ENCODE measurements around the gene SPON1. TPM values are rescaled to one million over a fixed set of nuclear protein-coding genes. Genes with fewer than 3 reads are reported as not detected.

SPON1 gene
- total RNA-seq, 2 experiments from 2014 or later, result 2.1 to 2.2 TPM

DNA sequence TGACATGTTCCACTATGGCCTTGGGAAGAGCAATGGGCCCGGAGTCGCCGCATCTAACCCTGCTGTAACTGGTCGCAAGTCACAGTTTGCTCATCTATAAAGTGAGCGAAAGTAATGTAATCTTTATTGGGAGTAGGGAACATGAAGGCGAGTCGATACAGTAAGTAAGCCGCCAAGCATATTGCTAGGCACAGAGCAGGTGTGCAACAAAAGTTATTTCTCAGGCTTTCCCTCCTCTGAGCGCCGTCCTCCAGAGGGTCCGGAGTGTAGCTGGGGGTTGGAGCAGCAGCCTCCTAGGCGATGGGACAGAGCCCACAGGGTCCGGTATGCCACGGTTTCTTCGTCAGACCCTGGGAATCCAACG, 343 bp upstream of the SPON1 start:
- intact Hi-C loops (cut with DNase I, micrococcal nuclease), result loop anchor here (5.0 to 10.0 kb wide), 2 partner anchors 100 to 297 kb away; partner anchors contain the start of gene FAR1 (in 1 of the 2)
- no peaks in the 10 kb centered on the region for H3K9me3 Mint-ChIP-seq
- Histone ChIP-seq H3K4me3 (ENCODE audit: low read length) (peak overlapping the region; percentile 45), H3K36me3 (ENCODE audit: insufficient read depth, low read length) (no peaks in the 10 kb centered on the region), H3K9me3 (ENCODE audit: control insufficient read depth in 1 of 2, insufficient read depth in 1 of 2, low read length in 2 of 2) (peaks cover 0 to 3% of the 10 kb centered on the region in 2 experiments), H3K4me1 (ENCODE audit: insufficient read depth, low read length) (peaks cover 24% of the 10 kb centered on the region), H3K27me3 (ENCODE audit: control insufficient read depth in 1 of 2, insufficient read depth in 2 of 2, low read length in 2 of 2) (peaks cover 33 to 59% of the 10 kb centered on the region in 2 experiments), H3K27ac (ENCODE audit: low read depth in 1 of 2, low read length in 2 of 2) (no peak overlapping the region)
- ATAC-seq (ENCODE audit: poor library complexity) (no peak), DNase-seq (no peak)
- H3K36me3 Mint-ChIP-seq (ENCODE audit: low read depth), result no peaks in the 10 kb centered on the region
- H3K27ac Mint-ChIP-seq, result no peak overlapping the region
- POLR2A ChIA-PET, result interaction anchor here (0.9 to 4.4 kb wide), 7 partner anchors 11 to 187 kb away, joined by 3 to 13 read pairs (median 4); no protein-coding TSS in a partner anchor
- H3K27me3 Mint-ChIP-seq, result peaks cover 74% of the 10 kb centered on the region
- CTCF ChIA-PET, result interaction anchor here (1.8 kb wide), 1 partner anchor 186 kb away, joined by 9 read pairs; no protein-coding TSS in a partner anchor
- TF ChIP-seq, protein P1, sequence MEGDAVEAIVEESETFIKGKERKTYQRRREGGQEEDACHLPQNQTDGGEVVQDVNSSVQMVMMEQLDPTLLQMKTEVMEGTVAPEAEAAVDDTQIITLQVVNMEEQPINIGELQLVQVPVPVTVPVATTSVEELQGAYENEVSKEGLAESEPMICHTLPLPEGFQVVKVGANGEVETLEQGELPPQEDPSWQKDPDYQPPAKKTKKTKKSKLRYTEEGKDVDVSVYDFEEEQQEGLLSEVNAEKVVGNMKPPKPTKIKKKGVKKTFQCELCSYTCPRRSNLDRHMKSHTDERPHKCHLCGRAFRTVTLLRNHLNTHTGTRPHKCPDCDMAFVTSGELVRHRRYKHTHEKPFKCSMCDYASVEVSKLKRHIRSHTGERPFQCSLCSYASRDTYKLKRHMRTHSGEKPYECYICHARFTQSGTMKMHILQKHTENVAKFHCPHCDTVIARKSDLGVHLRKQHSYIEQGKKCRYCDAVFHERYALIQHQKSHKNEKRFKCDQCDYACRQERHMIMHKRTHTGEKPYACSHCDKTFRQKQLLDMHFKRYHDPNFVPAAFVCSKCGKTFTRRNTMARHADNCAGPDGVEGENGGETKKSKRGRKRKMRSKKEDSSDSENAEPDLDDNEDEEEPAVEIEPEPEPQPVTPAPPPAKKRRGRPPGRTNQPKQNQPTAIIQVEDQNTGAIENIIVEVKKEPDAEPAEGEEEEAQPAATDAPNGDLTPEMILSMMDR (IDR thresholded peaks at IDR 0.05), result no peak
- H3K4me3 Mint-ChIP-seq, result peak overlapping the region; percentile 40
- H3K4me1 Mint-ChIP-seq (ENCODE audit: low read depth), result peaks cover 13% of the 10 kb centered on the region

DNA sequence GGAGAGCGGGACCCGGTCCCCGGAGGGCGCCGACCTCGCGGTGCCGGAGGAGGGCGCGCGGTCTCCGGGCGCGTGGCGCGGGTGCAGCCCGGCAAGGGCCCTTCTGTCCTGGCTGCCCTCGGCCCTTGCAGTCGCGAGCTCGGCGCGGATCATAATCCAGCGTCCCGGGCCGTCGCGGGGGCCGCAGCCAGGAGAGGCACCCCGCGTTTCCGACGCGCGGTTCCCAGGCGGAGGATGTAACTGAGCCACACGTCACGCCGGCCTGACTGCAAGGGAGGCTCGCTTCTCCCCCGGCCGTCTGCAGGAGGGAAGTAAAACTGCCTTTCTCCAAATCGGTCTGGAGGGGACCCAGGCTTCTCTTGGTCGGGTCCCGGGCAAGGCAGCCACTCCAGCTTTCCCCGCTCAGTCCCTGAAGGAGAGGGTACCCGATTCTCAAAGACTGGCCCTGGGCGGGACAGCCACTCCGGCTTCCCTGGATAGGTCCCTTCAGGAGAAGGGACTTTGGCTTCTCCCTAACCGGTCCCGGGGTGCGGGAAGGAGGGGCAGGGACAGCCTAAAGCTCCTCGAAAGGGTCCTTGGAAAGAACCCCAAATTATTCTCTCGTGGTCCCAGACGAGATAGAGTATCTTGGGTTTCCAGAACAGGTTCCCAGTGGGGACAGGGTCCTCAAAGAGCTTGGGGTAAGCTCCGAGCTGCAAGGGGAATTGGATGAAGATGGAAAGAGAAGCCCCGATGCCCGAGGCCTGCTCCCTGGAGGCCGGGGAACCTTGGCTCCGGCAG, 836 bp downstream of the SPON1 start:
- Mint-ChIP-seq H3K4me3 (peak overlapping the region; percentile 83), H3K27me3 (peaks cover 79% of the 10 kb centered on the region), H3K9me3 (no peaks in the 10 kb centered on the region), H3K4me1 (ENCODE audit: low read depth) (peaks cover 13% of the 10 kb centered on the region), H3K27ac (no peak overlapping the region), H3K36me3 (ENCODE audit: low read depth) (no peaks in the 10 kb centered on the region)
- DNase-seq (peak in 13 of 14 experiments; percentile 27 to 63 (median 38)), ATAC-seq (ENCODE audit: poor library complexity) (peak; percentile 34)
- Histone ChIP-seq H3K36me3 (ENCODE audit: insufficient read depth, low read length) (no peaks in the 10 kb centered on the region), H3K27me3 (ENCODE audit: control insufficient read depth in 1 of 2, insufficient read depth in 2 of 2, low read length in 2 of 2) (peaks cover 33 to 59% of the 10 kb centered on the region in 2 experiments), H3K4me3 (ENCODE audit: low read length) (peak overlapping the region; percentile 45), H3K9me3 (ENCODE audit: control insufficient read depth in 1 of 2, insufficient read depth in 1 of 2, low read length in 2 of 2) (peaks cover 0 to 3% of the 10 kb centered on the region in 2 experiments), H3K4me1 (ENCODE audit: insufficient read depth, low read length) (peaks cover 24% of the 10 kb centered on the region), H3K27ac (ENCODE audit: low read depth in 1 of 2, low read length in 2 of 2) (no peak overlapping the region)
- TF ChIP-seq, protein P1 (IDR thresholded peaks at IDR 0.05), result peak; percentile 12
- intact Hi-C loops (cut with DNase I, micrococcal nuclease), result loop anchor here (5.0 to 10.0 kb wide), 2 partner anchors 101 to 299 kb away; partner anchors contain the start of gene FAR1 (in 1 of the 2)
- ChIA-PET CTCF (interaction anchor here (0.6 to 1.8 kb wide), 2 partner anchors 184 to 185 kb away, joined by 4 to 9 read pairs; no protein-coding TSS in a partner anchor), POLR2A (interaction anchor here (0.7 to 4.4 kb wide), 14 partner anchors 10 to 191 kb away, joined by 3 to 13 read pairs (median 4); no protein-coding TSS in a partner anchor)

DNA sequence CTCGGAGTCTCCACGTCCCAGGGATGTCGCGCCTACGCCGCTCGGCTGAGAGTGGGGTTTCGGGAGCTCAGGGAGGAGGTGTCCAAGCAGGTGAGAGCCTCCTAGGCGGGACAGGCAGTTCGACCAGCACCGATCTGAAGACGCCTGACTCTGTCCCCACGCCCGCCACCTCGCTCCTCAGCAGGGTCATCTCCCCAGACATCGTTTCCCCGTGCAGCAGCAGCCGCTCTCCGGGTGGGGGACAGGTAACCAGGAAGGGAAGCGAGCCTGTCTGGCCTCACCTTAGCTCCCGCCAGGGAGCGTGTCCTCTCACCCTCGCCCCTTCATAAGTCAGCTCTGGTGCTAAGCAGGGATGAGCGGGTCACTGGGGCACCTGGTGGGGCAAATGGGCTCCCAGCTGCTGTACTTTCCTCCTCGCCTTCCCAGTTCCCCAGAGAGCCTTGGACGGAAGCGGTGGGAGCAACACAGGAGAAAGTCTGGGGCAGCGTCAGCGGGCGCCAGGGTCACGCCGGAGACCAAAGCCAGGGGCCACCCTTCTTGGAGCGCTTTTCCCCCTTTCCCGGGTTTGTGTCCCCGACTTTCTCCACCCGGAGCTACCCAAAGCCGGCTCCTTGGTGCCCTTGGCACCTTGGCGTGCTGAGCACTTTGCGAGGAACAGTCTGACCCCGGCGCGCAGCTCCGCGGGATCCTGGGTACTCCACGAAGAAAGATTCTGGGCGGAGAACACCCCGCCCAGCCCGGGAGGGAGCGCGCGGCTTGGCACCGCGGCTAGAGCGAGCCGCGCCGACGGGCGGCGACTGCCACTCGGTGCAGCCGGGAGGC, 1.6 kb downstream of the SPON1 start:
- Histone ChIP-seq H3K27me3 (ENCODE audit: control insufficient read depth in 1 of 2, insufficient read depth in 2 of 2, low read length in 2 of 2) (peaks cover 33 to 59% of the 10 kb centered on the region in 2 experiments), H3K4me1 (ENCODE audit: insufficient read depth, low read length) (peaks cover 24% of the 10 kb centered on the region), H3K9me3 (ENCODE audit: control insufficient read depth in 1 of 2, insufficient read depth in 1 of 2, low read length in 2 of 2) (peaks cover 0 to 3% of the 10 kb centered on the region in 2 experiments), H3K4me3 (ENCODE audit: low read length) (peak overlapping the region; percentile 45), H3K36me3 (ENCODE audit: insufficient read depth, low read length) (no peaks in the 10 kb centered on the region), H3K27ac (ENCODE audit: low read depth in 1 of 2, low read length in 2 of 2) (no peak overlapping the region)
- Mint-ChIP-seq H3K9me3 (no peaks in the 10 kb centered on the region), H3K27me3 (peaks cover 72% of the 10 kb centered on the region), H3K4me1 (ENCODE audit: low read depth) (peaks cover 13% of the 10 kb centered on the region), H3K4me3 (peak overlapping the region; percentile 83), H3K27ac (no peak overlapping the region), H3K36me3 (ENCODE audit: low read depth) (no peaks in the 10 kb centered on the region)
- intact Hi-C loops (cut with DNase I, micrococcal nuclease), result loop anchor here (2.0 to 10.0 kb wide), 3 partner anchors 102 to 299 kb away; partner anchors contain the start of gene FAR1 (in 1 of the 2)
- POLR2A ChIA-PET, result interaction anchor here (1.0 to 4.4 kb wide), 7 partner anchors 39 to 192 kb away, joined by 3 to 13 read pairs (median 5); no protein-coding TSS in a partner anchor
- TF ChIP-seq, protein P1 (IDR thresholded peaks at IDR 0.05), result no peak
- peak in 8 of 14 experiments; percentile 3 to 38 (median 22) for DNase-seq
- CTCF ChIA-PET, result interaction anchor here (1.8 kb wide), 1 partner anchor 184 kb away, joined by 9 read pairs; no protein-coding TSS in a partner anchor
- no peak for ATAC-seq (ENCODE audit: poor library complexity)
